Activated T-helper 2 cell treated with anti-CD3 and anti-CD28 coated beads, Interferon-gamma antibody, Interleukin-2, Interleukin-4, amounts not matched to agents 10 μg/mL and 5 μg/mL and 100 μg/mL, durations not matched to agents 14 hours and 24 hours and 36 hours (primary cell): ENCODE results near the gene OR10D3. TPM values are rescaled to one million over a fixed set of nuclear protein-coding genes. Genes with fewer than 3 reads are reported as not detected.
"Not testable (repeated sequence)": the region's sequence is repeated elsewhere in the genome, so short reads cannot be mapped to it uniquely, and the experiment has no call there.

Experiments
- DNase-seq: peaks from one replicate; pipeline ENCODE4 v3.0.0; 2021; ENCODE audit warnings: low spot score
- H3K27ac Mint-ChIP-seq: one replicate; pipeline ENCODE4 v1.8.0; 2021; ENCODE audit warnings: mixed read lengths
- H3K27me3 Mint-ChIP-seq: one replicate; pipeline ENCODE4 v1.8.0; 2021; ENCODE audit warnings: low read depth, mixed read lengths
- H3K36me3 Mint-ChIP-seq: one replicate; pipeline ENCODE4 v1.8.0; 2021; ENCODE audit warnings: low read depth, mixed read lengths
- H3K4me1 Mint-ChIP-seq: one replicate; pipeline ENCODE4 v1.8.0; 2021; ENCODE audit warnings: low read depth, mixed read lengths
- H3K4me3 Mint-ChIP-seq: one replicate; pipeline ENCODE4 v1.8.0; 2021; ENCODE audit warnings: low read depth, mild to moderate bottlenecking, moderate library complexity, mixed read lengths
- H3K9me3 Mint-ChIP-seq: one replicate; pipeline ENCODE4 v1.8.0; 2021; ENCODE audit warnings: mixed read lengths
- intact Hi-C: fragments of 100-400 bp; cut with micrococcal nuclease; formaldehyde crosslinking; loops from one replicate; pipeline ENCODE4 v1.15.1; 2023
- total RNA-seq: library from RNA; stranded (reverse); gene quantifications from 2 replicates; pipeline ENCODE4 v1.2.3, GENCODE V29; 2022

OR10D3 gene, protein sequence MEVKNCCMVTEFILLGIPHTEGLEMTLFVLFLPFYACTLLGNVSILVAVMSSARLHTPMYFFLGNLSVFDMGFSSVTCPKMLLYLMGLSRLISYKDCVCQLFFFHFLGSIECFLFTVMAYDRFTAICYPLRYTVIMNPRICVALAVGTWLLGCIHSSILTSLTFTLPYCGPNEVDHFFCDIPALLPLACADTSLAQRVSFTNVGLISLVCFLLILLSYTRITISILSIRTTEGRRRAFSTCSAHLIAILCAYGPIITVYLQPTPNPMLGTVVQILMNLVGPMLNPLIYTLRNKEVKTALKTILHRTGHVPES
- not detected in 2 replicates for total RNA-seq

GRCh38 chr11:124183068-124183467 is at the start of gene OR10D3:
OR10D3 (plus strand) TSS chr11:124183345; CDS start chr11:124185270, 1,925 bp downstream.
- no peaks in the 10 kb centered on the region for H3K4me1 Mint-ChIP-seq
- intact Hi-C loops = no loop called here
- H3K9me3 Mint-ChIP-seq = no peaks in the 10 kb centered on the region

GRCh38 chr11:124143034-124143433 is 40.1 kb upstream of the OR10D3 start:
- Mint-ChIP-seq H3K9me3 (no peaks in the 10 kb centered on the region), H3K27ac (no peak overlapping the region)
- DNase-seq = no peak

More at GRCh38 chr11:124183068-124183467, at the start of gene OR10D3:
- peaks cover 10% of the 10 kb centered on the region for H3K27me3 Mint-ChIP-seq
- DNase-seq = no peak
- H3K36me3 Mint-ChIP-seq = no peaks in the 10 kb centered on the region
- H3K4me3 Mint-ChIP-seq = no peak within 1 kb of the TSS
- no peak within 1 kb of the TSS for H3K27ac Mint-ChIP-seq

GRCh38 chr11:124147951-124148350 is 35.2 kb upstream of the OR10D3 start:
- intact Hi-C loops = no loop called here
- Mint-ChIP-seq H3K9me3 (no peaks in the 10 kb centered on the region), H3K36me3 (no peaks in the 10 kb centered on the region), H3K4me3 (no peak overlapping the region), H3K27me3 (no peaks in the 10 kb centered on the region), H3K4me1 (no peaks in the 10 kb centered on the region), H3K27ac (no peak overlapping the region)
- DNase-seq = no peak

More at GRCh38 chr11:124143034-124143433, 40.1 kb upstream of the OR10D3 start:
- Mint-ChIP-seq H3K4me1 (no peaks in the 10 kb centered on the region), H3K27me3 (no peaks in the 10 kb centered on the region), H3K36me3 (no peaks in the 10 kb centered on the region), H3K4me3 (no peak overlapping the region)
- intact Hi-C loops = no loop called here

DNA sequence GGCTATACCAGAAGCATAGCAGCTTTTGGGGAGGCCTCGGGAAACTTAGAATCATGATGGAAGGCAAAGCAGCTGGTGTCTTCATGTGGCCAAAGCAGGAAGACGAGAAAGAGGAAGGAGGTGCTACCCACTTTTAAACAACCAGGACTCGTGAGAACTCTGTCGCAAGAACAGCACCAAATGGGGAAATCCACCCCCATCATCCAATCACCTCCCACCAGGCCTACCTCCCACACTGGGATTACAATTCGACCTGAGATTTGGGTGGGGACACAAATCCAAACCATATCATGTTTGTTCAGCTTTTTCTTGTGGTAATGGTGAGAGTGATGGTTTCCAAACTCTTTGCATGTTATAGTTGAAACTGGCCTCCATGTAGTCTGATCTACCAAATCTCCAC is 32.5 kb upstream of the OR10D3 start:
- Mint-ChIP-seq H3K36me3 (no peaks in the 10 kb centered on the region), H3K9me3 (no peaks in the 10 kb centered on the region), H3K4me1 (no peaks in the 10 kb centered on the region), H3K4me3 (no peak overlapping the region), H3K27ac (no peak overlapping the region), H3K27me3 (peaks cover 7% of the 10 kb centered on the region)
- DNase-seq = no peak
- intact Hi-C loops = no loop called here

GRCh38 chr11:124152770-124153407 is 30.3 kb upstream of the OR10D3 start:
- intact Hi-C loops = no loop called here
- Mint-ChIP-seq H3K36me3 (no peaks in the 10 kb centered on the region), H3K27ac (no peak overlapping the region), H3K27me3 (peaks cover 8% of the 10 kb centered on the region), H3K4me1 (no peaks in the 10 kb centered on the region), H3K9me3 (no peaks in the 10 kb centered on the region), H3K4me3 (no peak overlapping the region)
- no peak for DNase-seq

GRCh38 chr11:124153821-124154220 is 29.3 kb upstream of the OR10D3 start:
- peaks cover 8% of the 10 kb centered on the region for H3K27me3 Mint-ChIP-seq
- no peak overlapping the region for H3K4me3 Mint-ChIP-seq
- no peaks in the 10 kb centered on the region for H3K9me3 Mint-ChIP-seq
- no peaks in the 10 kb centered on the region for H3K36me3 Mint-ChIP-seq
- no peaks in the 10 kb centered on the region for H3K4me1 Mint-ChIP-seq
- intact Hi-C loops = no loop called here
- H3K27ac Mint-ChIP-seq = no peak overlapping the region
- DNase-seq = no peak

- Mint-ChIP-seq H3K27me3 (peaks cover 11% of the 10 kb centered on the region), H3K9me3 (no peaks in the 10 kb centered on the region), H3K4me1 (no peaks in the 10 kb centered on the region), H3K36me3 (no peaks in the 10 kb centered on the region), H3K4me3 (no peak overlapping the region), H3K27ac (no peak overlapping the region)
- intact Hi-C loops = no loop called here
- DNase-seq = no peak
Observed at GRCh38 chr11:124159481-124159880, 23.7 kb upstream of the OR10D3 start.

GRCh38 chr11:124160986-124161385 is 22.2 kb upstream of the OR10D3 start:
- DNase-seq = no peak
- Mint-ChIP-seq H3K27me3 (peaks cover 8% of the 10 kb centered on the region), H3K36me3 (no peaks in the 10 kb centered on the region), H3K9me3 (no peaks in the 10 kb centered on the region), H3K4me1 (no peaks in the 10 kb centered on the region), H3K27ac (no peak overlapping the region), H3K4me3 (no peak overlapping the region)
- intact Hi-C loops = no loop called here

DNA sequence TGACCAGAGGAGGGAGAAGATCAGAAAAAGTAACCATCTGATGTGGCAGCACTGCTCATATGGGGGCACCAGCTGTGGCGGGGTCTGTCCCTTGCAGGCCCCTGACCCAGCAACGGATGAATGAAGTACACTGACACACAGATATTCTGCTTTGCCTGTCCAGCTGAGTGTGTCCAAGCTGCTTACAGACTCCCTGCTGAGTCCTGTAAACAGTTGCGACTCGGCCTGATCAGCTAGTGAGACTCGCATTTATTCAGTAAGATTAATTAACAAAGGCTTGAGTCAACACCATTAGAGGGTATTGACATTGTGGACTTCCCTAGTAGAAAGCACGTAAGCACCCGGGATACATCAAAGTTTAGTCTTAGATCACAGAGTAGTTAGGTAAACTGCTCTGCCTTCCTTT is 15.3 kb upstream of the OR10D3 start:
- H3K27ac Mint-ChIP-seq = no peak overlapping the region
- no peaks in the 10 kb centered on the region for H3K9me3 Mint-ChIP-seq
- intact Hi-C loops = no loop called here

DNA sequence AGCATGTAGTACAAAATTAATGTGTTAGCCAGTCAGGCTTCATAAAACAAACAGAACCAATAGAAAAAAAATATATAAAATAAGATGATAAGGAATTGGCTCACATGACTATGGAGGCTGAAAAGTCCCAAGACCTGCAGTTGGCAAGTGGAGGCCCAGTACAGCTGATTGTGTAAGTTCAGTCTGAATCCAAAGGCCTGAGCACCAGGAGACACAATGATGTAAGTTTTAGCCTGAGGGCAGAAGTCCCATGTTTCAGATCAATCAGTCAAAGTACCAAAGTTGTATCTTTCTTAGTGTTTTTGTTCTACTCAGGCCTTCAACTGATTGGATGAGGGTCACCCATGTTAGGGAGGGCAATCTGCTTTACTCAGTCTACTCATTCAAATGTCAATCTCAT is 14.3 kb upstream of the OR10D3 start:
- no peak overlapping the region for H3K27ac Mint-ChIP-seq
- no peaks in the 10 kb centered on the region for H3K4me1 Mint-ChIP-seq
- peaks cover 4% of the 10 kb centered on the region for H3K27me3 Mint-ChIP-seq
- no peaks in the 10 kb centered on the region for H3K36me3 Mint-ChIP-seq
- no peaks in the 10 kb centered on the region for H3K9me3 Mint-ChIP-seq
- no peak overlapping the region for H3K4me3 Mint-ChIP-seq
- DNase-seq = no peak
- intact Hi-C loops = no loop called here

More for the DNA sequence above, 15.3 kb upstream of the OR10D3 start:
- Mint-ChIP-seq H3K4me1 (no peaks in the 10 kb centered on the region), H3K36me3 (no peaks in the 10 kb centered on the region), H3K4me3 (no peak overlapping the region), H3K27me3 (peaks cover 6% of the 10 kb centered on the region)
- DNase-seq = no peak

DNA sequence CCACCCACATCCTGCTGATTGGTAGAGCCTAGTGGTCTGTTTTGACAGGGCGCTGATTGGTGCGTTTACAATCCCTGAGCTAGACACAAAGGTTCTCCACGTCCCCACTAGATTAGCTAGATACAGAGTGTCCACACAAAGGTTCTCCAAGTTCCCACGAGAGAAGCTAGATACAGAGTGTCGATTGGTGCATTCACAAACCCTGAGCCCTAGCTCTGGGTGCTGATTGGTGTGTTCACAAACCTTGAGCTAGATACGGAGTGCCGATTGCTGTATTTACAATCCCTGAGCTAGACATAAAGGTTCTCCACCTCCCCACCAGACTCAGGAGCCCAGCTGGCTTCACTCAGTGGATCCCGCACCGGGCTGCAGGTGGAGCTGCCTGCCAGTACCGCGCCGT is 12.8 kb upstream of the OR10D3 start:
- H3K36me3 Mint-ChIP-seq, intact Hi-C loops, H3K4me1 Mint-ChIP-seq, H3K4me3 Mint-ChIP-seq, DNase-seq, H3K27ac Mint-ChIP-seq, H3K9me3 Mint-ChIP-seq, H3K27me3 Mint-ChIP-seq: not testable (repeated sequence)

- Mint-ChIP-seq H3K27ac (no peak overlapping the region), H3K4me3 (no peak overlapping the region), H3K27me3 (peaks cover 2% of the 10 kb centered on the region), H3K9me3 (no peaks in the 10 kb centered on the region), H3K36me3 (no peaks in the 10 kb centered on the region), H3K4me1 (no peaks in the 10 kb centered on the region)
- intact Hi-C loops = no loop called here
- DNase-seq = no peak
Observed at GRCh38 chr11:124170801-124171586, 12.2 kb upstream of the OR10D3 start.

GRCh38 chr11:124172101-124172500 is 11.0 kb upstream of the OR10D3 start:
- intact Hi-C loops = no loop called here
- DNase-seq = no peak
- H3K27me3 Mint-ChIP-seq = peaks cover 2% of the 10 kb centered on the region
- H3K4me3 Mint-ChIP-seq = no peak overlapping the region
- no peaks in the 10 kb centered on the region for H3K9me3 Mint-ChIP-seq
- H3K36me3 Mint-ChIP-seq = no peaks in the 10 kb centered on the region
- no peaks in the 10 kb centered on the region for H3K4me1 Mint-ChIP-seq
- no peak overlapping the region for H3K27ac Mint-ChIP-seq
